ENCODE measurements around the gene DEF6. TPM values are rescaled to one million over a fixed set of nuclear protein-coding genes. Genes with fewer than 3 reads are reported as not detected.

Gene DEF6
- total RNA-seq, 1 donor from 2014 or later = 20.1 TPM

- peak overlapping the region; percentile 89 to 93 for H3K27ac ChIP-seq
- TF ChIP-seq CTCF (IDR thresholded peaks at IDR 0.05) = no peak
Observed at GRCh38 chr6:35343835-35344550, 46.4 kb downstream of the DEF6 start.

GRCh38 chr6:35351422-35351821, 53.8 kb downstream of the DEF6 start:
- Histone ChIP-seq H3K9me3 (no peaks in the 10 kb centered on the region), H3K27ac (no peak overlapping the region), H3K36me3 (peaks cover 24 to 48% of the 10 kb centered on the region in 2 donors), H3K4me1 (no peaks in the 10 kb centered on the region), H3K27me3 (no peaks in the 10 kb centered on the region), H3K4me3 (no peak overlapping the region)
- intact Hi-C loops (cut with DNase I) = no loop called here
- no peak for TF ChIP-seq CTCF (IDR thresholded peaks at IDR 0.05)
- no peak for DNase-seq (ENCODE audit: low spot score in 2 of 2)

More at GRCh38 chr6:35343835-35344550, 46.4 kb downstream of the DEF6 start:
- intact Hi-C loops (cut with DNase I) = loop anchor here (2.0 kb wide), 1 partner anchor 25 kb away; no protein-coding TSS in a partner anchor
- DNase-seq (ENCODE audit: low spot score in 2 of 2) = no peak
- Histone ChIP-seq H3K36me3 (peaks cover 10 to 16% of the 10 kb centered on the region in 2 donors), H3K4me3 (peak overlapping the region; percentile 82 to 90), H3K27me3 (no peaks in the 10 kb centered on the region), H3K9me3 (no peaks in the 10 kb centered on the region), H3K4me1 (peaks cover 0 to 11% of the 10 kb centered on the region in 2 donors)

- no peak overlapping the region for H3K27ac ChIP-seq
- no peak for TF ChIP-seq CTCF (IDR thresholded peaks at IDR 0.05)
- intact Hi-C loops (cut with DNase I) = no loop called here
- no peaks in the 10 kb centered on the region for H3K9me3 ChIP-seq
- H3K36me3 ChIP-seq = peaks cover 23 to 41% of the 10 kb centered on the region in 2 donors
- peaks cover 2 to 3% of the 10 kb centered on the region in 2 donors for H3K4me1 ChIP-seq
- DNase-seq (ENCODE audit: low spot score in 2 of 2) = no peak
- no peak overlapping the region for H3K4me3 ChIP-seq
- H3K27me3 ChIP-seq = no peaks in the 10 kb centered on the region
Observed at GRCh38 chr6:35352735-35353134, 55.1 kb downstream of the DEF6 start.

- Histone ChIP-seq H3K9me3 (no peaks in the 10 kb centered on the region), H3K27ac (no peak overlapping the region), H3K4me1 (peaks cover 8 to 20% of the 10 kb centered on the region in 2 donors), H3K36me3 (peaks cover 13 to 26% of the 10 kb centered on the region in 2 donors), H3K4me3 (no peak overlapping the region), H3K27me3 (no peaks in the 10 kb centered on the region)
- no peak for TF ChIP-seq CTCF (IDR thresholded peaks at IDR 0.05)
- no peak for DNase-seq (ENCODE audit: low spot score in 2 of 2)
- intact Hi-C loops (cut with DNase I) = no loop called here
Observed at GRCh38 chr6:35354361-35355135, 56.9 kb downstream of the DEF6 start.

GRCh38 chr6:35356391-35356790, 58.8 kb downstream of the DEF6 start:
- TF ChIP-seq CTCF (IDR thresholded peaks at IDR 0.05) = no peak
- H3K4me1 ChIP-seq = peaks cover 16 to 36% of the 10 kb centered on the region in 2 donors
- intact Hi-C loops (cut with DNase I) = no loop called here
- no peak overlapping the region for H3K27ac ChIP-seq
- no peaks in the 10 kb centered on the region for H3K9me3 ChIP-seq
- peaks cover 10 to 23% of the 10 kb centered on the region in 2 donors for H3K36me3 ChIP-seq
- no peak for DNase-seq (ENCODE audit: low spot score in 2 of 2)
- no peak overlapping the region for H3K4me3 ChIP-seq
- H3K27me3 ChIP-seq = no peaks in the 10 kb centered on the region
